CD14-positive monocyte (primary cell): ENCODE data around the gene EXOSC5. TPM values are rescaled to one million over a fixed set of nuclear protein-coding genes. Genes with fewer than 3 reads are reported as not detected.

Experiments used
- DNase-seq, 3 donors: peaks; one replicate each; pipeline ENCODE4 v3.0.0-alpha.2; 2011 to 2022
- H2AFZ ChIP-seq: 2 replicates; pipeline ENCODE4 v1.6.0; 2012; ENCODE audit warnings: mild to moderate bottlenecking, low read depth, low read length, inconsistent platforms; ENCODE audit not compliant: insufficient read depth, poor library complexity, severe bottlenecking
- H3K27ac ChIP-seq, 2 donors: 1 replicate in 1 of 2; 2 replicates in 1 of 2; pipeline ENCODE4 v1.5.1; 2012 to 2013; ENCODE audit warnings: low read length in 2 of 2, control low read depth in 1 of 2, inconsistent platforms in 1 of 2, low read depth in 1 of 2, mild to moderate bottlenecking in 1 of 2
- H3K27me3 ChIP-seq, 2 donors: one replicate each; pipeline versions ENCODE4 v1.6.0 to v1.6.1; 2011 to 2013; ENCODE audit warnings: low read length in 2 of 2; ENCODE audit not compliant: control insufficient read depth in 2 of 2, insufficient read depth in 2 of 2
- H3K36me3 ChIP-seq, 2 donors: replicated peaks in 1 of 2; 1 replicate in 1 of 2; 2 replicates in 1 of 2; pipeline versions ENCODE4 v1.5.1 to v1.6.1; 2012 to 2013; ENCODE audit warnings: low read length in 2 of 2, control low read depth in 1 of 2, inconsistent platforms in 1 of 2, mild to moderate bottlenecking in 1 of 2; ENCODE audit not compliant: insufficient read depth in 2 of 2, control insufficient read depth in 1 of 2
- H3K4me1 ChIP-seq, 2 donors: 1 replicate in 1 of 2; 2 replicates in 1 of 2; pipeline versions ENCODE4 v1.5.1 to v1.6.1; 2012 to 2013; ENCODE audit warnings: low read length in 2 of 2, control low read depth in 1 of 2, inconsistent platforms in 1 of 2, mild to moderate bottlenecking in 1 of 2, moderate library complexity in 1 of 2; ENCODE audit not compliant: insufficient read depth in 2 of 2, control insufficient read depth in 1 of 2
- H3K4me2 ChIP-seq: replicated peaks from 2 replicates; pipeline ENCODE3; 2012; ENCODE audit warnings: low read length, moderate library complexity, mild to moderate bottlenecking; ENCODE audit not compliant: poor library complexity, severe bottlenecking; ENCODE audit errors: extremely low read depth
- H3K4me3 ChIP-seq, 3 experiments: fragments of 200-600 bp in 1 of 3; sonication (generic) in 1 of 3; replicated peaks in 1 of 3; 1 replicate in 2 of 3; 2 replicates in 1 of 3; pipeline ENCODE4 v1.5.1; 2011 to 2013; ENCODE audit warnings: low read length in 3 of 3, mild to moderate bottlenecking in 3 of 3, control low read depth in 2 of 3, low read depth in 2 of 3, inconsistent platforms in 1 of 3, moderate library complexity in 1 of 3
- H3K79me2 ChIP-seq: 2 replicates; pipeline ENCODE4 v1.6.0; 2012; ENCODE audit warnings: mild to moderate bottlenecking, control low read depth, inconsistent platforms, low read length, moderate library complexity; ENCODE audit not compliant: insufficient read depth
- H3K9ac ChIP-seq: 2 replicates; pipeline ENCODE4 v1.6.0; 2017; ENCODE audit warnings: low read length, mild to moderate bottlenecking; ENCODE audit not compliant: insufficient read depth, poor library complexity, severe bottlenecking
- H3K9me3 ChIP-seq, 2 donors: replicated peaks in 1 of 2; 1 replicate in 1 of 2; 2 replicates in 1 of 2; pipeline versions ENCODE4 v1.5.1 to v1.6.1; 2012 to 2013; ENCODE audit warnings: low read length in 2 of 2, control low read depth in 1 of 2; ENCODE audit not compliant: control insufficient read depth in 1 of 2, insufficient read depth in 1 of 2
- H4K20me1 ChIP-seq: 2 replicates; pipeline ENCODE4 v1.6.0; 2012; ENCODE audit warnings: mild to moderate bottlenecking, low read length, control low read depth, moderate library complexity; ENCODE audit not compliant: insufficient read depth
- H3K27ac Mint-ChIP-seq, 7 donors: one replicate each; pipeline ENCODE4 v1.8.0; 2020; ENCODE audit warnings: mild to moderate bottlenecking in 7 of 7, mixed read lengths in 7 of 7, moderate library complexity in 6 of 7, inconsistent platforms in 2 of 7
- H3K27me3 Mint-ChIP-seq, 3 donors: one replicate each; pipeline ENCODE4 v1.8.0; 2021 to 2022; ENCODE audit warnings: low read depth in 3 of 3, mild to moderate bottlenecking in 3 of 3, mixed read lengths in 3 of 3, moderate library complexity in 3 of 3, inconsistent platforms in 1 of 3
- H3K36me3 Mint-ChIP-seq, 2 donors: one replicate each; pipeline ENCODE4 v1.8.0; 2020; ENCODE audit warnings: mixed read lengths in 2 of 2, inconsistent platforms in 1 of 2, mild to moderate bottlenecking in 1 of 2
- H3K4me1 Mint-ChIP-seq: one replicate; pipeline ENCODE4 v1.8.0; 2020; ENCODE audit warnings: mild to moderate bottlenecking, mixed read lengths
- H3K4me3 Mint-ChIP-seq, 2 donors: one replicate each; pipeline ENCODE4 v1.8.0; 2020; ENCODE audit warnings: mild to moderate bottlenecking in 2 of 2, mixed read lengths in 2 of 2, moderate library complexity in 1 of 2
- H3K9me3 Mint-ChIP-seq, 7 donors: one replicate each; pipeline ENCODE4 v1.8.0; 2020 to 2022; ENCODE audit warnings: mixed read lengths in 7 of 7, mild to moderate bottlenecking in 6 of 7, moderate library complexity in 6 of 7, inconsistent platforms in 2 of 7
- WGBS: methylation state at CpG from one replicate; pipeline ENCODE4 v1.1.5; 2013; ENCODE audit warnings: missing lambda C conversion rate; ENCODE audit not compliant: insufficient coverage; 5-methylcytosine and 5-hydroxymethylcytosine counted together
- intact Hi-C, 2 donors: fragments of 100-400 bp; cut with micrococcal nuclease; formaldehyde crosslinking; loops; one replicate each; pipeline versions ENCODE4 v1.15.0 to v1.15.1; 2023
- polyA plus RNA-seq, 3 donors: library from polyadenylated mRNA; depleted of rRNA in 1 of 3; unstranded in 2 of 3; stranded (reverse) in 1 of 3; fragments of 300-500 nt in 2 of 3; fragments of >200 nt in 1 of 3; fragmentation: Illumina TruSeq in 2 of 3; gene quantifications; 1 replicate in 2 of 3; 2 replicates in 1 of 3; pipeline ENCODE4 v1.2.3, GENCODE V29; 2012 to 2021
- TF ChIP-seq, protein P1 (sequence below): fragments of 200-600 bp; IDR thresholded peaks from one replicate; pipeline ENCODE4 v1.8.0; 2022; ENCODE audit warnings: antibody characterized with exemption, mild to moderate bottlenecking

EXOSC5 gene
- polyA plus RNA-seq, 3 donors, result 24.0 to 58.7 (median 40.5) TPM

DNA sequence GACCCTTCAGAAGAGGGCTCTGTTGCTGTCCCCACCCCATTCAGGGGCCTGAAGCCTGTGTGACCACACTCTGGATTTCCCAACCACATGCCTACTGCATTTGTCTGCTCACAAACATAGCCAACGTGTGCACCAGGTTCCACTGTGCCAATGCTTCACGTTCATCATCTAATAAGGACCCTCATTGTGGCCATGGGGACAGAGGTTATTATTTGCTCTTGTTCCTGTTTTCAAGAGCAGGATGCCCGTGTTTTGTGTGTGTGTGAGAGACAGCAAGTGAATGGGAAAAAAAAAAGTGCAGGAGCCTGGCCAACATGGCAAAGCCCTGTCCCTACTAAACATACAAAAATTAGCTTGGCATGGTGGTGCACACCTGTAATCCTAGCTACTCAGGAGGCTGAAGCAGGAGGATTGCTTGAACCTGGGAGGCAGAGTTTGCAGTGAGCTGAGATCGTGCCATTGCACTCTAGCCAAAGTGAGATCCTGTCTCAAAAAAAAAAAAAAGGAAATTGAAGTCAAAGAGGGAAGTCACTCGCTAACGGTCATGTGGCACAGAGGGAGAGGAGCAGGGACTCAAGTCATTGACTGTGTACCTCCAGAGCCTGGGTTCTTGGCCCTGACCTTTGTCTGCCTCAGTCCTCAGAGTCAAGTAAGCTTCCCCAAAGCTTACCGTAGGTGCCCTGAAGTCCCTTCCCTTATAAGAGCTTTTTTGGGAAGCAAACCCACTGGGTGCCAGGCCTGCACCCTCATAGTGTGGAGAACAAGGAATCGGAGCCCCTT, 23.1 kb upstream of the EXOSC5 start:
- Mint-ChIP-seq H3K4me3 (peak overlapping the region in 1 of 2 donors; percentile 69), H3K36me3 (peaks cover 59 to 91% of the 10 kb centered on the region in 2 donors)
- DNase-seq, result peak; percentile 81 to 88 (median 87)

DNA sequence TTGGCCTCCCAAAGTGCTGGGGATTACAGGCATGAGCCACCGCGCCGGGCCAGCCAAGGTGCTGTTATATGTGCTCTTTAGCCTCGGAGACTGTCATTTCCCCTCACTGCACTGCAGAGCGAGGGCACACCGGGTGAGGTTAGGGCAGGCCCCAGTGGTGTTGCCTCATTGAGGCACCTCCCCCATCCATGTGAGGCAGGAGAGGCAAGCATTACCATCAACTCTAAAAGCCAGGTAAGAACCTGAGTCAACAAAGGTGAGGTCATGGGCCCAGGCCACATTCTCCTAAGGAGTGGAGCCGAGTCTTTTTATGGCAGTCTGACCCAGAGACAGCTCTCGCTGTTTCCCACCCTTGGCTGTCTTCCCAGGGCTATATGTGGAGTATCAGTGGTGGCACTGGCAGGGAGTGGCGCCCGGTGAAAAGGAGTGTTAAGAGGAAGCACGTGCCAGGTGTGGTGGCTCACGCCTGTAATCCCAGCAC, 19.1 kb upstream of the EXOSC5 start:
- Histone ChIP-seq H3K4me2 (no peak overlapping the region), H3K9me3 (no peaks in the 10 kb centered on the region), H4K20me1 (no peaks in the 10 kb centered on the region), H3K36me3 (peaks cover 57 to 73% of the 10 kb centered on the region in 2 donors), H3K4me1 (peaks cover 39 to 70% of the 10 kb centered on the region in 2 donors), H3K27me3 (no peaks in the 10 kb centered on the region), H3K27ac (no peak overlapping the region), H3K79me2 (peaks cover under 1% of the 10 kb centered on the region), H3K9ac (no peak overlapping the region), H2AFZ (no peak overlapping the region), H3K4me3 (no peak overlapping the region)
- 54% methylated on average over 5 of the region's 12 CpGs for WGBS
- no peak for DNase-seq
- Mint-ChIP-seq H3K9me3 (peaks cover 0 to 5% (median 0%) of the 10 kb centered on the region in 7 donors), H3K4me1 (peaks cover 61% of the 10 kb centered on the region), H3K36me3 (peaks cover 65 to 88% of the 10 kb centered on the region in 2 donors), H3K4me3 (no peak overlapping the region), H3K27me3 (no peaks in the 10 kb centered on the region), H3K27ac (peak overlapping the region in 2 of 7 donors; percentile 26 to 50)
- TF ChIP-seq, protein P1, sequence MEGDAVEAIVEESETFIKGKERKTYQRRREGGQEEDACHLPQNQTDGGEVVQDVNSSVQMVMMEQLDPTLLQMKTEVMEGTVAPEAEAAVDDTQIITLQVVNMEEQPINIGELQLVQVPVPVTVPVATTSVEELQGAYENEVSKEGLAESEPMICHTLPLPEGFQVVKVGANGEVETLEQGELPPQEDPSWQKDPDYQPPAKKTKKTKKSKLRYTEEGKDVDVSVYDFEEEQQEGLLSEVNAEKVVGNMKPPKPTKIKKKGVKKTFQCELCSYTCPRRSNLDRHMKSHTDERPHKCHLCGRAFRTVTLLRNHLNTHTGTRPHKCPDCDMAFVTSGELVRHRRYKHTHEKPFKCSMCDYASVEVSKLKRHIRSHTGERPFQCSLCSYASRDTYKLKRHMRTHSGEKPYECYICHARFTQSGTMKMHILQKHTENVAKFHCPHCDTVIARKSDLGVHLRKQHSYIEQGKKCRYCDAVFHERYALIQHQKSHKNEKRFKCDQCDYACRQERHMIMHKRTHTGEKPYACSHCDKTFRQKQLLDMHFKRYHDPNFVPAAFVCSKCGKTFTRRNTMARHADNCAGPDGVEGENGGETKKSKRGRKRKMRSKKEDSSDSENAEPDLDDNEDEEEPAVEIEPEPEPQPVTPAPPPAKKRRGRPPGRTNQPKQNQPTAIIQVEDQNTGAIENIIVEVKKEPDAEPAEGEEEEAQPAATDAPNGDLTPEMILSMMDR, result no peak
- intact Hi-C loops, result no loop called here

More for the DNA sequence above, 23.1 kb upstream of the EXOSC5 start:
- Histone ChIP-seq H3K79me2 (peaks cover 36% of the 10 kb centered on the region), H3K4me1 (peaks cover 62 to 78% of the 10 kb centered on the region in 2 donors), H3K4me3 (peak overlapping the region in 1 of 3 experiments; percentile 29), H3K9ac (peak overlapping the region; percentile 41), H3K36me3 (peaks cover 60 to 70% of the 10 kb centered on the region in 2 donors), H3K27me3 (no peaks in the 10 kb centered on the region), H3K9me3 (no peaks in the 10 kb centered on the region), H4K20me1 (peaks cover 19% of the 10 kb centered on the region), H3K4me2 (peak overlapping the region; percentile 56), H3K27ac (peak overlapping the region; percentile 86 to 96), H2AFZ (no peak overlapping the region)
- Mint-ChIP-seq H3K9me3 (peaks cover 0 to 5% (median 0%) of the 10 kb centered on the region in 7 donors), H3K4me1 (peaks cover 68% of the 10 kb centered on the region), H3K27me3 (peaks cover 0 to 1% (median 0%) of the 10 kb centered on the region in 3 donors), H3K27ac (peak overlapping the region; percentile 87 to 97 (median 96))
- TF ChIP-seq, protein P1, result no peak
- intact Hi-C loops, result loop anchor here in 1 of 2 donors (10.0 kb wide), 1 partner anchor 45 kb away; the partner anchor contains the start of gene TMEM91
- 3% methylated on average over 6 of the region's 8 CpGs for WGBS
